ENCODE data around the gene ATXN1L.
"Not testable (repeated sequence)": the region's sequence is repeated elsewhere in the genome, so short reads cannot be mapped to it uniquely, and the experiment has no call there.

The ATXN1L gene

GRCh38 chr16:71893888-71894228 is 48.1 kb downstream of the ATXN1L start:
- H3K4me1 Mint-ChIP-seq (ENCODE audit: low read depth) = peaks cover 13% of the 10 kb centered on the region
- H3K27me3 Mint-ChIP-seq (ENCODE audit: low read depth) = no peaks in the 10 kb centered on the region
- peak overlapping the region; percentile 98 for H3K4me3 Mint-ChIP-seq
- H3K27ac Mint-ChIP-seq = peak overlapping the region; percentile 94
- no peaks in the 10 kb centered on the region for H3K9me3 Mint-ChIP-seq
- DNase-seq (ENCODE audit: low spot score) = no peak
- peaks cover 8% of the 10 kb centered on the region for H3K36me3 Mint-ChIP-seq (ENCODE audit: low read depth)

GRCh38 chr16:71894229-71894920 is 48.6 kb downstream of the ATXN1L start:
- H3K4me3 Mint-ChIP-seq = peak overlapping the region; percentile 98
- DNase-seq (ENCODE audit: low spot score) = peak; percentile 29
- no peaks in the 10 kb centered on the region for H3K27me3 Mint-ChIP-seq (ENCODE audit: low read depth)
- H3K27ac Mint-ChIP-seq = peak overlapping the region; percentile 94
- H3K9me3 Mint-ChIP-seq = no peaks in the 10 kb centered on the region
- peaks cover 18% of the 10 kb centered on the region for H3K4me1 Mint-ChIP-seq (ENCODE audit: low read depth)
- H3K36me3 Mint-ChIP-seq (ENCODE audit: low read depth) = peaks cover 8% of the 10 kb centered on the region

- H3K4me1 Mint-ChIP-seq (ENCODE audit: low read depth) = peaks cover 20% of the 10 kb centered on the region
- peak; percentile 98 for DNase-seq (ENCODE audit: low spot score)
- H3K4me3 Mint-ChIP-seq = peak within 1 kb of the TSS; percentile 98
- peak within 1 kb of the TSS; percentile 94 for H3K27ac Mint-ChIP-seq
- peaks cover 8% of the 10 kb centered on the region for H3K36me3 Mint-ChIP-seq (ENCODE audit: low read depth)
- H3K27me3 Mint-ChIP-seq (ENCODE audit: low read depth) = no peaks in the 10 kb centered on the region
- no peaks in the 10 kb centered on the region for H3K9me3 Mint-ChIP-seq
These were observed 49.3 kb downstream of the ATXN1L start, which contains the start of gene IST1 for GRCh38 chr16:71894921-71895678. IST1 (plus strand) TSS chr16:71895531; CDS start chr16:71915641, 20,110 bp downstream.

- peak overlapping the region; percentile 94 for H3K27ac Mint-ChIP-seq
- peaks cover 8% of the 10 kb centered on the region for H3K36me3 Mint-ChIP-seq (ENCODE audit: low read depth)
- H3K27me3 Mint-ChIP-seq (ENCODE audit: low read depth) = no peaks in the 10 kb centered on the region
- H3K4me3 Mint-ChIP-seq = peak overlapping the region; percentile 98
- no peaks in the 10 kb centered on the region for H3K9me3 Mint-ChIP-seq
- H3K4me1 Mint-ChIP-seq (ENCODE audit: low read depth) = peaks cover 23% of the 10 kb centered on the region
- DNase-seq (ENCODE audit: low spot score) = no peak
These were observed 50.0 kb downstream of the ATXN1L start for GRCh38 chr16:71895679-71896365.

- H3K4me1 Mint-ChIP-seq (ENCODE audit: low read depth) = peaks cover 25% of the 10 kb centered on the region
These were observed 51.1 kb downstream of the ATXN1L start for GRCh38 chr16:71896764-71897368.

DNA sequence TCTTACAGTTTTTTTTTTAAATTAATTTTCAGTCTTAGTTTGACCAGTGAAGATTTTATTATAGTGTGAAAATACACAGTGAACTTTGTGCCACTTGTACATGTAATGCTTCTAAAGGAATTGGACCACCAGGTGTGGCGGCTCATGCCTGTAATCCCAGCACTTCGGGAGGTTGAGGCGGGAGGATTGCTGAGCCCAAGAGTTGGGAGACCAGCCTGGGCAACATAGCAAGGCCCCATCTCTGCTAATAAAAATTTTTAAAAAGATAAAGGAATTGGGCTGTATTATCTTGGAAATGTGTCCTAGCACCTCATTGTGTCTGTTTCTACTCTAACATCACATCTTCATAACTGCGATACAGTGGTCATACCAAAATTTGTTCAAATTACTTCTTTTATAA is 53.4 kb downstream of the ATXN1L start:
- H3K4me3 Mint-ChIP-seq = peak overlapping the region; percentile 26

More at GRCh38 chr16:71896764-71897368, 51.1 kb downstream of the ATXN1L start:
- H3K27me3 Mint-ChIP-seq (ENCODE audit: low read depth) = no peaks in the 10 kb centered on the region
- peaks cover 10% of the 10 kb centered on the region for H3K36me3 Mint-ChIP-seq (ENCODE audit: low read depth)
- no peaks in the 10 kb centered on the region for H3K9me3 Mint-ChIP-seq
- no peak for DNase-seq (ENCODE audit: low spot score)
- H3K4me3 Mint-ChIP-seq = peak overlapping the region; percentile 98
- H3K27ac Mint-ChIP-seq = peak overlapping the region; percentile 94

DNA sequence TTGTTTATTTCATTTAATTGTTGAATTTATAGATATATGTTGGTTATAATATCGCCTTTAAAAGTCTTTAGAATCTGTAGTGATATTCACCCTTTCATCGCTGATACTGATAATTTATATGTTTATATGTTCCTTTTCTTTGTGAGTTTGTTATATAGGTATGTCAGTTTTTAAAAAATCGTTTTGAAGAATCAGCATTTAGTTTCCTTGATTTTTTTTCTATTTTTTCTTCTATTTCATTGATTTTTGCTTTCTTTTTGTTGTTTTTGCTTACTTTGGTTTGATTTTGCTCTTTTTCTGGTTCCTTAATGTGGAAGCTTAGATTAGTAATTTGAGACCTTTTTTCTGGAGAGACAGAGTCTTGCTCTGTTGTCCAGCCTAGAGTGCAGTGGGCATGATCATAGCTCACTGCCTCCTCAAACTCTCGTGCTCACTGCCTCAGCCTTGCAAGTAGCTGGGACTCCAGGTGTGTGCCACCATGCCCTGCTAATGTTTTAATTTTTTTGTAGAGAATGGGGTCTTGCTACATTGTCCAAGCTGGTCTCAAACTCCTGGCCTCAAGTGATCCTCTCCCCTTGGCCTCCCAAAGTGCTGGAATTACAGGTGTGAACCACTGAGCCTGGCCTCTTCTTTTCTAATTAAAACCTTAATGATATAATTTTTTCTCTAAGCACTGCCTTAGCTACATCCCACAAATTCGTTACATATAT is 57.0 kb downstream of the ATXN1L start:
- H3K4me1 Mint-ChIP-seq (ENCODE audit: low read depth) = peaks cover 37% of the 10 kb centered on the region
- H3K4me3 Mint-ChIP-seq = no peak overlapping the region
- peaks cover 14% of the 10 kb centered on the region for H3K36me3 Mint-ChIP-seq (ENCODE audit: low read depth)
- H3K27ac Mint-ChIP-seq = no peak overlapping the region
- H3K27me3 Mint-ChIP-seq (ENCODE audit: low read depth) = no peaks in the 10 kb centered on the region
- DNase-seq (ENCODE audit: low spot score) = no peak
- H3K9me3 Mint-ChIP-seq = no peaks in the 10 kb centered on the region

More for the DNA sequence above, 53.4 kb downstream of the ATXN1L start:
- DNase-seq (ENCODE audit: low spot score) = no peak
- Mint-ChIP-seq H3K4me1 (ENCODE audit: low read depth) (peaks cover 34% of the 10 kb centered on the region), H3K9me3 (no peaks in the 10 kb centered on the region), H3K36me3 (ENCODE audit: low read depth) (peaks cover 13% of the 10 kb centered on the region), H3K27ac (no peak overlapping the region), H3K27me3 (ENCODE audit: low read depth) (no peaks in the 10 kb centered on the region)

DNA sequence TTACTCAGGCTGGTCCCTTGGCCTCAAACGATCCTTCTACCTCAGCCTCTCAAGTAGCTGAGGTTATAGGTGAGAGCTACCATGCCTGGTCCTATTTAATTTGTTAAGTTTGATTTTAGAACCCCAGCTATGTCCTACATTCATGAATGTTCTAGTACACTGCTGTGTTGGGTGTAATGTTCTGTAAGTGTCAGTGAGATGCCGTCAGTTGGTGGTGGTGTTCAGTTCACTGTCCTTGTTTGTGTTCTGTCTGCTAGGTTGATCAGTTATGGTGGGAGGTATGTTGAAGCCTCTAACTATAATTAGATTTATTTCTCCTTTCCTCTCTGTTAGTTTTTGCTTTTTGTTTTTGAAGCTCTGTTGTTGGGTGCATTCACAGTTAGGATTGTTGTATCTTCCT is 57.8 kb downstream of the ATXN1L start:
- DNase-seq (ENCODE audit: low spot score) = no peak
- Mint-ChIP-seq H3K9me3 (no peaks in the 10 kb centered on the region), H3K4me3 (no peak overlapping the region), H3K4me1 (ENCODE audit: low read depth) (peaks cover 40% of the 10 kb centered on the region), H3K27ac (no peak overlapping the region), H3K27me3 (ENCODE audit: low read depth) (no peaks in the 10 kb centered on the region), H3K36me3 (ENCODE audit: low read depth) (peaks cover 15% of the 10 kb centered on the region)

GRCh38 chr16:71904239-71904638 is 58.5 kb downstream of the ATXN1L start:
- H3K36me3 Mint-ChIP-seq (ENCODE audit: low read depth) = peaks cover 16% of the 10 kb centered on the region
- peaks cover 40% of the 10 kb centered on the region for H3K4me1 Mint-ChIP-seq (ENCODE audit: low read depth)
- no peaks in the 10 kb centered on the region for H3K9me3 Mint-ChIP-seq
- H3K4me3 Mint-ChIP-seq = no peak overlapping the region
- no peaks in the 10 kb centered on the region for H3K27me3 Mint-ChIP-seq (ENCODE audit: low read depth)
- DNase-seq (ENCODE audit: low spot score) = no peak
- H3K27ac Mint-ChIP-seq = no peak overlapping the region

- not testable (repeated sequence) for DNase-seq (ENCODE audit: low spot score); H3K27me3 Mint-ChIP-seq (ENCODE audit: low read depth); H3K9me3 Mint-ChIP-seq
- Mint-ChIP-seq H3K4me1 (ENCODE audit: low read depth) (peaks cover 42% of the 10 kb centered on the region), H3K4me3 (peak overlapping the region; percentile 47), H3K27ac (peak overlapping the region; percentile 53), H3K36me3 (ENCODE audit: low read depth) (peaks cover 21% of the 10 kb centered on the region)
These were observed 60.0 kb downstream of the ATXN1L start for GRCh38 chr16:71905765-71906164.
